Activated CD4-positive, alpha-beta T cell treated with anti-CD3 and anti-CD28 coated beads, Interleukin-2, amount 50 U/mL, for 1 hour (primary cell): ENCODE data around the gene AKAP9.
"Not testable (repeated sequence)": the region's sequence is repeated elsewhere in the genome, so short reads cannot be mapped to it uniquely, and the experiment has no call there.

Source experiments
- DNase-seq: peaks from one replicate; pipeline ENCODE4 v3.0.0-alpha.2; 2020

Gene AKAP9

DNA sequence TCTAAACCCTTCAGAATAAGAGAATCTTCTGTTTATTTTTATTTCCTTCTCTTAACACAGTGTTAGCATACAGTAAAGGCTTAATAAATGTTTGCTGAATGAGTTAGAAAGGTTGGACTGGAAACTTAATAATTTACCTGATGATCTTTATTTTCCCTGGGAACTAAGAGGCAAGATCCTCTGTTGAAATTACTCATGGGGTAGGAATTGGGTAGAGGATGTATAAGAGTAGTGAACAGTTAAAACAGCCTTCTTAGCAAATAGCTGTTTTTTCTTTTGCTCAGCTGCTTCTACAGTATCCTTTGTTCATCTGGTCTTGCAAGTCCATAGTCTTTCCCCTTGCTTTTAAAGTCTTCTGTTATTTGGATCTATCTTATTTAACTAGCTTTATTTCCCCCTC is 80.0 kb downstream of the AKAP9 start:
- DNase-seq, result no peak

DNA sequence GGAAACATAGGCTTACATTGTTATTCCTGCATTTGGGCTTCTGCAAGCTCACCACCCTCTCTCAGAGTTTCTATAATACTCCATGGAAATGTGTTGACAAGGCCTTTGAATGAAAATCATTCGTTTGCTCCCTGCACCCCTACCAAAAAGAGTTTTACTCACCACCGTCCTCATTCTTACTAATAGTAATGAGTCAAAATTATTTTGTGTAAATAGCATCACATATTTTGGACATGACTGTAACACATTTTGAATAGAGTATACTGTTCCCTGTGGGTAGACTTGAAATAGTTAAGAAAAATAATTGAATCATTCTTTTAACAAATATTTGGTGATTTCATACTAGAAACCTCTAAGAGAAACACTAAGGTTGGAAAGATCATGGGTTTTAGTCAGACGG is 84.6 kb downstream of the AKAP9 start:
- DNase-seq, result no peak

DNA sequence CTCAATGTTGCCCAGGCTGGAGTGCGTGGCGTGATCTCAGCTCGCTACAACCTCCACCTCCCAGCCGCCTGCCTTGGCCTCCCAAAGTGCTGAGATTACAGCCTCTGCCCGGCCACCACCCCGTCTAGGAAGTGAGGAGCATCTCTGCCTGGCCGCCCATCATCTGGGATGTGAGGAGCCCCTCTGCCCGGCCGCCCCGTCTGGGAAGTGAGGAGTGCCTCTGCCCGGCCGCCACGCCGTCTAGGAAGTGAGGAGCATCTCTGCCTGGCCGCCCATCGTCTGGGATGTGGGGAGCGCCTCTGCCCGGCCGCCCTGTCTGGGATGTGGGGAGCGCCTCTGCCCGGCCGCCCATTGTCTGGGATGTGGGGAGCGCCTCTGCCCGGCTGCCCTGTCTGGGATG is 86.0 kb downstream of the AKAP9 start:
- not testable (repeated sequence) for DNase-seq

DNA sequence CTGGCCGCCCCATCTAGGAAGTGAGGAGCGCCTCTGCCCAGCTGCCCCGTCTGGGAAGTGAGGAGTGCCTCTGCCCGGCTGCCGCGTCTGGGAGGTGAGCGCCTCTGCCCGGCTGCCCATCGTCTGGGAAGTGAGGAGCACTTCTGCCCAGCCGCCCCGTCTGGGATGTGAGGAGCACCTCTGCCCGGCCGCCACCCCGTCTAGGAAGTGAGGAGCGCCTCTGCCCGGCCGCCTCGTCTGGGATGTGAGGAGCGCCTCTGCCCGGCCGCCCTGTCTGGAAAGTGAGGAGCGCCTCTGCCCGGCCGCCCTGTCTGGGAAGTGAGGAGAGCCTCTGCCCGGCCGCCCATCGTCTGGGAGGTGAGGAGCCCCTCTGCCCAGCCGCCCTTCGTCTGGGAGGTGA is 86.5 kb downstream of the AKAP9 start:
- not testable (repeated sequence) for DNase-seq

DNA sequence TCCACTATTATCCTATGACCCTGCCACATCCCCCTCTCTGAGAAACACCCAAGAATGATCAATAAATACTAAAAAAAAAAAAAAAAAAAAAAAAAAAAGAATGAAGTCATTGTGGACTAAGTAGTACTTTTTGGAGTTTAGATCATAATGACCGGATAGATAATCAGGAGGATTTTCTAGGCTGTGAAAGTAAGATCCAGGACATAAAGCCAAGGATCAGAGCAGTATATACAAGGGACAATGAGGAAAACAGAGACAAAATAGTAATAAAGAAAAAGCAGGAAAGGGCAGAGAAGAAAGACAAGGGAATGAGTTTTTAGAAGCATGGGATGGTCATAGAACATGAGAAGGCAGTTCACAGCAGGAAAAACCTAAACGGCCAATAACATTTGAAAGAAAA is 87.6 kb downstream of the AKAP9 start:
- no peak for DNase-seq

DNA sequence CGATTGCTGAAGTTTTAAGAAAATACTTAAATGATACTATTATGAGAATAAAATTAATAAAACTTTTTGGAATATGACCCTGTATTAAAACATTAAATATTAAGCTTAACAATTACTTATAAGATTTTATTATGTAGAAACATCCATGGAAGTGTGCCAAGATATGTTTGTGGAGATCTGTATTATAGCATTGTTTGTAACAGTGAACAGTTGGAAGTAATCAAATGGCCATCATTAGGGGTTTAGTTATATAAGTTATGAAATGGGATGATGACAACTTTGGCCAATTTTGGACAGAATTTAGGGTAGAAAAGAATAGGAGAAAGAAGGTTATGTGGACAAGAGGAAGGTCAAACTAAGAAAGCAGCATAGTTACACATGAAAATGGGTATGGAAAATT is 88.0 kb downstream of the AKAP9 start:
- DNase-seq, result no peak

DNA sequence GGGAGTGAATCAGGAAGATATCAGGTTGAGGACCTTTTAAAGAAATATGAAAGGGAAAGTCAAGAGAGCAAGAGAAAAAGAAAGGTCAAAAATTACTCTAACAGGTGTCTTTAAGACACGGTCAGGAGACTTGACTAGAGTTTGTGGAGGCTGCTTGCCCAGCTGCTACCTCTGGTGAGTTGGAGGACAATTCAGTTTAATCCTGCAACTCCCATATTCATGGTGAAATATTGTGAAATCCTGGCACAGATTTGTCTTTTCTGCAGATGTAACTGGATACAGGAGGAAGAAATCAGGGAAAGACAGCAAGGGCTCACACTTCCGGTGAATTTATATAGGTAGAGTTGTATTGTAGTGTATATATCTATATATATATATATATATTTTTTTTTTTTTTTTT is 93.5 kb downstream of the AKAP9 start:
- DNase-seq, result no peak

DNA sequence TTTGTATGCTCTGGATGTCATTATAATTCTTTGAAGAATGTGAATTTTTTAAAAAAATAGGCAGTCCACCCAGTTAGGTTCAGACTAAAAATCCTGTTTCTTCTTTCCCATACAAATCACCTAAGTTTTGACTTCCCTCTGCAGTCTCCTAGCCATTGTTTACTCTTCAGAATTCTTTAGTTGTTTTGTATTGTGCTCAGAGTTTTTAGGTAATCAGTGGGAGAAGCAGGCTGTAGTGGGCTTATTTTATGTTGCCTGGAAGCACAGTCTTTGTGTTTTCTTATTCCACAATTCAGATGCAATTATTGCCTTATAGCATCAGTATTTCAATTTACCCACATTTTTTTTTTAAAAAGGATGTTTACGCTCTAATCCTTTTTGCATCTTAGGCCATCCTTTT is 94.9 kb downstream of the AKAP9 start:
- no peak for DNase-seq

DNA sequence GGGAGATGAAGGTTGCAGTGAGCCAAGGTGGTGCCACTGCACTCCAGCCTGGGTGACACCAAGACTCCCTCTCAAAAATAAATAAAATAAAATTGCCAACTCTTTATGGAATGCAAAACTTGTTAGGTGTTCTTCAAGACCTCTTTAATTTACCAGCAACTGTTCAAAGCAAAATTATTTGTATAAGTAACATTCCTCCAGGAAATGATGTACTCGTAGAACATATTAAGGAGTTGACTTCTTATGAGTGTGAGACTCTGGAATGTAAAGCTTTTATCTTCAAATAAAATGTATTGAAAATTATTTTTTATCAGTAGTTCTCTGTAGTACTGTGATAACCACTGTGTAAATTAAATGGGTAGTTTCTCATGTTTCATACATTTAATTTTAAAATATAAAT is 99.2 kb downstream of the AKAP9 start:
- DNase-seq, result no peak

DNA sequence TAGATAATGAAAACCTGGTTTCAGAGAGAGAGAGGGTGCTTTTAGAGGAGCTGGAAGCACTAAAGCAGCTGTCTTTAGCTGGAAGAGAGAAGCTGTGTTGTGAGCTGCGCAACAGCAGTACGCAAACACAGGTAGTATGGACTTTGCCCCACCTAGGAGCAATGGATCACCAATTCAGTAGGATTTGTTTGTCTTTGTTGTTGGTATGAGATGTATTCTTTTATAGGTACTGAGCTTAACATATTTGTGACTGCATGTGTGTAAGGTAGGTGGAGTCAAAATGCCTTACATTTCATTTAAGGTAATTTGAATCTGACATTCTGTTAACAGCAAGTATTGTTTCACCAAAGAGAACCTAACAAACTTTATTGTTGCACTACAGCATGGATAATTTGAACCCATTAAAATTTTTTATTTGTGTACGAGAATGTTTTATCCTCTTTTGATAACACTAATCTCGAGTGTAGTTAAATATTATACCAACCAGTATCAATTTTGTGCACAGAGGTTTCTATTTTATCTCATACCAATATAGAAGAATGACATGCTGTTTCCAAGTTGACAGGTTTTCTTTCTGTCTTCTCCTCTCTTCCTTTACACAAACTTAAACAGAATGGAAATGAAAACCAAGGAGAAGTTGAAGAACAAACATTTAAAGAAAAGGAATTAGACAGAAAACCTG is 101.5 kb downstream of the AKAP9 start:
- no peak for DNase-seq

DNA sequence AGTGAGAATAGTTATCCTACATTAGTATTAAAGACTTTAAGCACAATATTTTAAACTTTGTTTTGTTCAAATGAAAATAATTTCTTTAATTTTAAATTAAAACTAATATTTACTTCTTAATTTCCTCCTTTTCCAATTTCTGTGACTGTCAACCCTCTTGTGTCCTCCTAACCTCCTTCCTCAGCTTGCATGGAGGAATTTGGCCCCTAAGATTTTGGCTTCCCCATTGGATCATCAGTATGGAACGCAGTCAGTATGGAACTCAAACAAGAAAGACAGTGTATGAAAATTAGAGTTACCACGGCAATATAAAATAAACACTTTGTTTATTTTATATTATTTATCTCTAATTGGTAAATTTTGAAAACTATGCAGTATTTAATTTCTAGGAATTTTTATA is 102.4 kb downstream of the AKAP9 start:
- DNase-seq, result no peak

DNA sequence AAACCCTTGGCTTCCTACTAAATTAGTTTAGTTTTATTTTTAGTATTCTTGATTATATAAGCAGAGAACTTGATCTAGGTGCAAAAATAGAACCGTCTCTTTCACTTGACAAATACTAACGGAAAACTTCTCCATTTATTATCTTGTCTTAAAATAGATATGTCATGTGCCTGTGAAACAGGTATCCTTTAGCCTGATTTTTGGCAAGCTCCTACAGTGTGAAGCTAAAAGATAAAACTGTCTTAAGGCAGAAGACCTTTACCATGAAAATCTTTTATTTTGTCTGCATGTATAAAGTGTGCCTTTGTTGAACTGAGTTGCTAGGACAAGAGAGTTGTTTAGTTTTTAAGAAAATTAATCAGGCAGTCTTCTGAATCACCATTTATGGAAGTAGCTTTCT is 103.0 kb downstream of the AKAP9 start:
- no peak for DNase-seq

DNA sequence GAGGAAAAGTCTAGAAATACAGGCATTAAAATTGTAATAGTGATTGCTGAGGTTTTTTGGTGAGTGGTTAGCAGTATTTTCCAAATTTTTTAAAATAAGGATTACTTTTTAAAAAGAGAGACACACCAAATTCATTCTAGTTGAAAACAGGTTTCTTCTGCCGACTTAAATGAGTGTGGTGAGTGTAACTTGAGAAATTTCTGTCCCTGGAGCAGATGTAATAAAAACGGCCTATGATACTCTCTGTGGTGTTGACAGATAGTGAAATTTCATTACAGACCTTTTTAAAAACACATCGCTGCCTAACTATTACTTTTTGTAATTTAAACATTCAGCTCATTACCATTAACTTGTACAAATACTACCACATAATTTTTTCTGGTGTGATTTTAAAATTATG is 103.5 kb downstream of the AKAP9 start:
- DNase-seq, result no peak

DNA sequence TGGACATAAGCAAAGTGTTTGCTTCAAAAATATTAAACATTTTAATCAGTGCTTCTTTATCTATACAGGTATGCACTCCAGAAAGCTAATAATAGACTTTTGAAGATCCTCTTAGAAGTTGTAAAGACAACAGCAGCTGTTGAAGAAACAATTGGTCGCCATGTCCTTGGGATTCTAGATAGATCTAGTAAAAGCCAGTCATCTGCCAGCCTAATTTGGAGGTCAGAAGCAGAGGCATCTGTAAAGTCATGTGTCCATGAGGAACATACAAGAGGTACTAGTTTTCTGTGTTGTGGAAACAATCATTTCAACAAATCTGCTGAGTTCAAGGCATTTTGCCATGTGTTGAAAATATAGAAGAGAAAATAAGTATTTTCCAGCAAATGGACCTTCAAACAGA is 104.3 kb downstream of the AKAP9 start:
- DNase-seq, result no peak

DNA sequence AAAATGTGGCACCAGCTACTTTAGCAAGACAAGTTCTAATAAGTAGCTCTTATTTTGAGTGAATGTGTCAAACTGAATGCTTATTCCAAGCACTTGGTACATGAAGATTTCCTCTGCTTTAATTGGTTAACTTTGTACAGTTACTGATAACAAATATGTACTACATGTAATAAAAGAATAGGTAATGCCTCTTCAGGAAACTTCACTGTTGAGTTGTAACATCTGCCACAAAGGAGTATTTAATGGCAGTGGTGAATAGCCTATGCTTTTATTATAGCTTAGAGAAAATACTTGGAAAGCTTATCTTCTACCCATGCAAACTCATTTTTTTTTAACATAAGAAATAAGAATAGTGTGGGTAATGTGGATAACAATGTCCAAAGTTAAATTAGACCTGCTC is 111.0 kb downstream of the AKAP9 start:
- no peak for DNase-seq

DNA sequence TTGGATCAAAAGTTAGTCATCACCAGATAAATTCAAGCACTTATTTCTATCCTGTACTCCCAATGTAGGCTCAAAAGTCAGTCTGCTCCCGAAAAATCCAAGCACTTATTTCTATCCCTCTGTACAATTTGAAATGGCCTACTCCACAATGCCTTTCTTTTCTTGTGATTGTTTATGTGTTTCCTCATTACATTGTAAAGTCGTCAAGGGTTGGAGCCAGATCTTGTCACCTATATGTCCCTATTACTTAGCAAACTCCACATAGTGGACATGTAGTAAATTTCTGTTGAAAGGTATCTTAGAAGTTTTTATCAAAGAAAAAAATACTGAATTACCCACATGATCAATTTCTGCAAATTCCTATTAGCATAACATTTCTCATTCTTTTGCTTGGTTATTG is 111.5 kb downstream of the AKAP9 start:
- no peak for DNase-seq

DNA sequence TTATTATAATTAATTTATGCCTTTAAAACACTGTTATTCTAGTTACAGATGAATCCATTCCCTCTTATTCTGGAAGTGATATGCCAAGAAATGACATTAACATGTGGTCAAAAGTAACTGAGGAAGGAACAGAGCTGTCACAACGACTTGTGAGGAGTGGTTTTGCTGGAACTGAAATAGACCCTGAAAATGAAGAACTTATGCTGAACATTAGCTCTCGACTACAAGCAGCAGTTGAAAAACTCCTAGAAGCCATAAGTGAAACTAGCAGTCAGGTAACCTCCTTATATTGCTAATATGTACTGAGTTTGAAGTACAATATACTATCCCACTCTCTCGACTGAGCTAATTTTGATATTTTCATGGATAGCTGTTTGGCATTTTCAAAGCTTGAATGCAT is 112.0 kb downstream of the AKAP9 start:
- DNase-seq, result no peak

DNA sequence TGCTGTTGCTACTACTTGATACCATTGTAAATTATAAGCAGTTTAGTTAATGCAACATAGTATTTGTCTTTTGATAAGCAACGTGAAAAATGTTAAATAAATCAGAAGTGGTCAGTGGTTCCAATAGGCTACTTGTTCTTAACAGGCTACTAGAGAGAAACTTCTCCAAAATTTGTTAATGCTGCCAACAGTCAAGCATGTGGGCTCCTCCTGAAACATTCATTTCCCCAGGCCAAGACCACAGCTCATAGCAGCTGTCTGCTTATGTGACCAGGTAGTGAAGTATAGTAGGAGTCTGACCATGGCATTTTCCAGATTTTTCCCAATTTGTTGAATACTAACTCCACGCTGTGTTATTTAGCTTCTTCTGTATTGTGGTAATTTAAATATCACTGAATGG is 112.7 kb downstream of the AKAP9 start:
- no peak for DNase-seq

DNA sequence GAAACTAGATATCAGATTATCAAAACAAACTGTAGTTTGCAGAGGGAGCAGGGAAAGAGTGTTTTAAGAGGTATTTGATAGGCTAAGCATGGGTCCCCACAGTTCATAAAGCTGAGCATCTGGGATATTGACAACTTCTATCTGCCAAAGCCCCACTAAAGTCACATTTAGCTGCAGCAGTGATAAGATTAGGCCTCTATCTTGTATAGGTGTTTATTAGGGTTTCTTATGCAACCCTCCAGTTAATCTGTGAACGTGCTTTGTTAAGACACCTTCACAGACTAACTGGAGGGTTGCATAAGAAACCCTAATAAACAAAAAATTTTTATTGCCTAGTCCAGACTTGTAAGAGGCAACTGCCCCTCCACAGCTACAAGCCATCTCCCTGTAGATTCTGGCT is 115.6 kb downstream of the AKAP9 start:
- no peak for DNase-seq

DNA sequence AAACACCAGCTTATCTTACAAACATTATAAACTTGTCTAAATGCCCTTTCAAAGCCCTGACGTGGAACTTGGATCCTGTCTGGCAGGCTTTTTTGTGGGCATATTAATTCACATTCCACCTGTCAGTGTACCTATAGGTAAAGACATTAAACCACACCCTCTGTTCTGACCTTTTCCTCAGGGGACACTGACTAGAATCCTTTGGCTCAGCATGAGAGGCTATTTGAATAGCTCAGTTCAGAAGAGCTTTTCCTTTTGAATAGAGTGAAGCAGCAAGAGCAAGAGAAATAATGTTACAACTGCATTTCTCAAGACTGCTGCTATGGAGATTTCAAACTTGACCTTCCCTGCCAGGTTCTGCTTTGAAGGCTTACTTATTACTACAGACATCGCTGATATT is 116.7 kb downstream of the AKAP9 start:
- DNase-seq, result no peak

DNA sequence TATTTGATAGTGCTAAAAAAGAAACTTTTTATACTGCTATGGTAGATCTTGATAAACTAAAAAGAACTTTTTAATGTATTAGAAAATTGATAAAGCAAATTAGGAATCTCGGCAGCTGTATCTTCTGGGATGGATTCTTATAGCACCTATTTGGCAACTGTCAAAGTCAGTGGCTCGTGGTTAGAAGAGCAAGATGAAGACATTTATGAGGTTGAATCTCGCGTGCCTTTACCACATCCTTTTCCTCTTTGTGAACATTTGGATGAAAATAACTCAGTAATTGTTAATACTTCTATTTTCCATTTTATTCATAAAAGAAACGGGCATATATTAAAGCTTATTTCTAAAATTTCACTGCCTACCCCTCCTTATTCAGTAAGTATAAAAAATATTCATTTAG is 117.4 kb downstream of the AKAP9 start:
- no peak for DNase-seq

DNA sequence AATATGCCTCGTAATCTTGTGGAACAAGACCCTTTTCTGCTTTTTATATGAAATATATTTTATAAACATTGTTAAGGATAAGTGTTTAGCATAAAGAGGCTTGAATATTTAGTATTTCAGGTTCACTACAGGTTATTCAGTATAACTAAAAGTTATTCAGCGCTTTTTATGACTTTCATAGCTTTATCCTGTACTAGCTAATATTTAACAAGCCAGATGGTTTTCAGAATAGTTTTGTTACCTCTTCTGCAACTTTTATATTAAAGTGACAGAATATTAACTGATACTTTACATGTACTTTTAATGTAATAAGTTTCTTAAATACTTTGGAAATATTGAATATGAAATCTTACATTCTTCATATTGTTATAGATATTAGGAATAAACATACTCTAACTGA is 118.2 kb downstream of the AKAP9 start:
- no peak for DNase-seq

DNA sequence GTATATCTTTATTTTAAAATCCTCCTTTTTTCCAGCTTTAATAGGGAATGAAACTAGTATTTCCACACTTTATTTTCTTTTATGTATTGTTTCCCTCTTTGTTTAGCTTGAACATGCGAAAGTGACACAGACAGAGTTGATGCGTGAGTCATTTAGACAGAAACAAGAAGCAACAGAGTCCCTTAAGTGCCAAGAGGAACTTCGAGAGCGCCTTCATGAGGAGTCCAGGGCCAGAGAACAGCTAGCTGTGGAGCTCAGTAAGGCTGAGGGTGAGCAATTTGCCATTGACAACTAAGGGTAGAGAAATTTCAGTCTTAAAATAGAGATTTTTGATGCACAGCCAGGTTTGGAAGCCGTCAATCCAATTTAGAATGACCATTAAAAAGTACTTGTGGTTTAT is 120.5 kb downstream of the AKAP9 start:
- no peak for DNase-seq

DNA sequence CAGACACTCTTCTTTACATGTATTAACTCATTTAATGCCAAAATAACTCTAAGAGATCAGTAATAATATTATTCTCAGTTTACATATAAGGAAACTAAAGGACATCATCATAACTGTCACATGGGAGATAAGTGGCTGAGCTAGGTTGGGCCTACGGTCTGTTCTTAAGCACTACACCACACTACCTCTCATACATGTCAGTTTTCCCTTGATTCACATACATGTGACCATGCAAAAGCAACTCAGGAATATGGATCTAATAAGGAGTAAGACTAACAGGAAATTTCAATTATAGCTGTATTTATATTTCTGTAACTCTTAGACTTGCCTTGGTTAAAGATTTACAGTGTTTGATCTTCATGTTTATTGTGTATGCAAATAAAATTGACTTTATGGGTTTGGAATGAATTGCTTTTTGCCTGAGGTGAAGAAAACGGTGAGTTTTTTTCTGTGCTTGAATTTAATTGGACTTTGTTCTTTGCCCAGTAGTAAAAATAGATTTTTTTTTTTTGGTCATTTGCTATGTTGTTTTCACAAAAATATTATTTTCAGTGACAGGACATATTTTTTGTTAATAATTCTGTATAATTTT is 123.9 kb downstream of the AKAP9 start:
- DNase-seq, result no peak

DNA sequence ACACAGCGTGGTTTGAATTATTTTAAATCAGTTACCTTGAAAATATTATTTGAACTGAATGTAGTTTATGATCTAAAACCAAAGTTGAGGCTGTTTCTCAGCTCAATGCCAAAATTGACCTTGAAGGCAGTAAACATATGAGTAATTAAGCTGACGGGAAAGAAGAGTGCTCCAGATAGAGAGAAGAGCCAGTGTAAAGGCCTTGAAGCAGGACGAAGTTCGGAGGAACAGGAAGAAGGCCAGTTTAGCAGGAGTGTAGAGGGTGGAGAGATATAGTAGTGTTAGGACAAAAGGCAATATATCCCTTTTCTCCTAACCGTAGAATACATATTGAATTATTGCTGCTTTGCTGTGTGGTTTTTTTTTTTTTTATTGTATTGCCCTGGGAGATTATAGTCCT is 130.4 kb downstream of the AKAP9 start:
- no peak for DNase-seq
